Lower leg skin (tissue), 3 donors: Measurements from ENCODE around the gene SDK2.

ENCODE experiments used
- POLR2A ChIP-seq, 2 donors: fragments of 450-650 bp; IDR thresholded peaks; one replicate each; pipeline ENCODE4 v1.6.1; 2016 to 2017; ENCODE audit warnings: antibody characterized with exemption in 2 of 2, mild to moderate bottlenecking in 1 of 2, moderate library complexity in 1 of 2
- TF ChIP-seq, protein P1 (sequence below), 3 donors: fragments of 450-650 bp; IDR thresholded peaks; one replicate each; pipeline ENCODE4 v1.5.1; 2016; ENCODE audit warnings: antibody characterized with exemption in 3 of 3, mild to moderate bottlenecking in 3 of 3, moderate library complexity in 2 of 3

DNA sequence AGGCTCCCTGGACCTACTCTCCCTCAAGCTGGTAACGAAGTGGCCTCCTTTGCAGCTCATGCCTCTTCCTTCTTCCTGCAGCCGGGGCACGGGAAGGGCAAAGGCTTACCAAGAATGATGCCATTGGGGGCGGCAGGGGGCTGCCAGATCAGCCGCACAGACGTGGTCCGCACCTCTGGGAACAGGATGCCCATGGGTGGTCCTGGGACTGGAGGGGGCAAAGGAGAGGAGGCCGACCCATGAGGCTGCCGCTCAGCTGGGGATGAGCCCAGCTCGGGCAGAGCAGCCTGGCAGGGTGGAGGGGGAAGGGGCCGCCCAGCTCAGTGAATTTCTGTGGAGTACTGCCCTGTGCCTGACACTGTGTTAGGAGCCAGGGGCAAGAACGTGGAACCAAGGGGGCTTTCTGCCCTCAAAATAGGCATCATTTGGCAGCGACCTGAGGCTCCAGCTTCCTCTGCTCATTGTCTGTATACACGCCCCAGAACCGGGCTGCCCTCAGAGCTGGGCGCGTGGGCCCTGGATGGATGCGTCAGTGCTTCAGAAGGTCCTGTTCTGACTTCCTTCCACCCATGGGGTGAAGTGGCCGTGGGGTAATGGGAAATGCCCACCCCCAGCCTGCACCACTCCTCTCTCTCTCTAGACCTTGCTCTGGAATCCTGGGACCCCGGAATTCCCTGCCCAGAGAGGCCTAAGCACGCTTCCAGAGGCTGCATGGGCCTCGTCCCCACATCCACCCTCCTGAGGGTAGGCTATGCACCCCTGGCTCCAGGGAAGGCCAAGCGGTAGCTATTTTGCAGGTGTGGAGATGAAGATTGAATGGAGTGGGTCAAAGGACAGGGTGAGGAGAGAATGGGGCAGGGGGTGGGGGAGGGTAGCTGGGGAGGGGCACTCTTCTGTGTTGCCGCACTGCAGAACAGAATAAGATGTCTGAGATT lies 252.6 kb downstream of the SDK2 start:
- TF ChIP-seq, protein P1, sequence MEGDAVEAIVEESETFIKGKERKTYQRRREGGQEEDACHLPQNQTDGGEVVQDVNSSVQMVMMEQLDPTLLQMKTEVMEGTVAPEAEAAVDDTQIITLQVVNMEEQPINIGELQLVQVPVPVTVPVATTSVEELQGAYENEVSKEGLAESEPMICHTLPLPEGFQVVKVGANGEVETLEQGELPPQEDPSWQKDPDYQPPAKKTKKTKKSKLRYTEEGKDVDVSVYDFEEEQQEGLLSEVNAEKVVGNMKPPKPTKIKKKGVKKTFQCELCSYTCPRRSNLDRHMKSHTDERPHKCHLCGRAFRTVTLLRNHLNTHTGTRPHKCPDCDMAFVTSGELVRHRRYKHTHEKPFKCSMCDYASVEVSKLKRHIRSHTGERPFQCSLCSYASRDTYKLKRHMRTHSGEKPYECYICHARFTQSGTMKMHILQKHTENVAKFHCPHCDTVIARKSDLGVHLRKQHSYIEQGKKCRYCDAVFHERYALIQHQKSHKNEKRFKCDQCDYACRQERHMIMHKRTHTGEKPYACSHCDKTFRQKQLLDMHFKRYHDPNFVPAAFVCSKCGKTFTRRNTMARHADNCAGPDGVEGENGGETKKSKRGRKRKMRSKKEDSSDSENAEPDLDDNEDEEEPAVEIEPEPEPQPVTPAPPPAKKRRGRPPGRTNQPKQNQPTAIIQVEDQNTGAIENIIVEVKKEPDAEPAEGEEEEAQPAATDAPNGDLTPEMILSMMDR (IDR thresholded peaks at IDR 0.05) = no peak
- no peak for TF ChIP-seq POLR2A (IDR thresholded peaks at IDR 0.05)
